Central memory CD8-positive, alpha-beta T cell (primary cell): ENCODE data around the gene C2orf74.
"Not testable (repeated sequence)": the region's sequence is repeated elsewhere in the genome, so short reads cannot be mapped to it uniquely, and the experiment has no call there.

Experiments used
- ATAC-seq: fragments of 150-1000 bp; cut with Tn5 transposase; replicated peaks from 2 replicates; pipeline ENCODE4 v1.10.0; 2022; ENCODE audit warnings: mild to moderate bottlenecking, moderate FRiP score, moderate number of reproducible peaks; ENCODE audit not compliant: poor library complexity, severe bottlenecking; ENCODE audit errors: extremely low read depth
- DNase-seq, 2 donors: peaks; one replicate each; pipeline ENCODE4 v3.0.0; 2021; ENCODE audit warnings: low spot score in 2 of 2
- H3K27ac Mint-ChIP-seq: one replicate; pipeline ENCODE4 v1.8.0; 2022; ENCODE audit warnings: low read depth, mild to moderate bottlenecking, moderate library complexity, mixed read lengths
- H3K27me3 Mint-ChIP-seq: one replicate; pipeline ENCODE4 v1.8.0; 2022; ENCODE audit warnings: mixed read lengths
- H3K36me3 Mint-ChIP-seq: one replicate; pipeline ENCODE4 v1.8.0; 2022; ENCODE audit warnings: mild to moderate bottlenecking, moderate library complexity, mixed read lengths; ENCODE audit not compliant: insufficient read depth
- H3K4me1 Mint-ChIP-seq: one replicate; pipeline ENCODE4 v1.8.0; 2022; ENCODE audit warnings: mixed read lengths
- H3K4me3 Mint-ChIP-seq: one replicate; pipeline ENCODE4 v1.8.0; 2022; ENCODE audit warnings: mild to moderate bottlenecking, moderate library complexity, mixed read lengths
- H3K9me3 Mint-ChIP-seq: one replicate; pipeline ENCODE4 v1.8.0; 2022; ENCODE audit warnings: mixed read lengths

Gene C2orf74

GRCh38 chr2:61148091-61148490, 13.9 kb upstream of the C2orf74 start:
- H3K36me3 Mint-ChIP-seq, H3K9me3 Mint-ChIP-seq, H3K27ac Mint-ChIP-seq, DNase-seq, H3K27me3 Mint-ChIP-seq, H3K4me1 Mint-ChIP-seq, H3K4me3 Mint-ChIP-seq, ATAC-seq: not testable (repeated sequence)

- peaks cover 6% of the 10 kb centered on the region for H3K4me1 Mint-ChIP-seq
- H3K4me3 Mint-ChIP-seq: no peak overlapping the region
- H3K36me3 Mint-ChIP-seq: peaks cover 6% of the 10 kb centered on the region
- no peak for DNase-seq
- no peaks in the 10 kb centered on the region for H3K27me3 Mint-ChIP-seq
- no peaks in the 10 kb centered on the region for H3K9me3 Mint-ChIP-seq
- ATAC-seq: no peak
- H3K27ac Mint-ChIP-seq: no peak overlapping the region
These were observed 12.9 kb upstream of the C2orf74 start for GRCh38 chr2:61149074-61149473.

GRCh38 chr2:61151436-61151835, 10.6 kb upstream of the C2orf74 start:
- Mint-ChIP-seq H3K36me3 (peaks cover 2% of the 10 kb centered on the region), H3K4me1 (no peaks in the 10 kb centered on the region), H3K9me3 (no peaks in the 10 kb centered on the region), H3K27ac (no peak overlapping the region), H3K4me3 (no peak overlapping the region), H3K27me3 (no peaks in the 10 kb centered on the region)
- ATAC-seq (no peak), DNase-seq (no peak)

- no peaks in the 10 kb centered on the region for H3K36me3 Mint-ChIP-seq
- H3K27me3 Mint-ChIP-seq: no peaks in the 10 kb centered on the region
- DNase-seq: no peak
- no peak overlapping the region for H3K4me3 Mint-ChIP-seq
- no peaks in the 10 kb centered on the region for H3K4me1 Mint-ChIP-seq
- no peaks in the 10 kb centered on the region for H3K9me3 Mint-ChIP-seq
- ATAC-seq: no peak
- no peak overlapping the region for H3K27ac Mint-ChIP-seq
These were observed 4.5 kb upstream of the C2orf74 start for GRCh38 chr2:61157371-61158003.

GRCh38 chr2:61158356-61158955, 3.5 kb upstream of the C2orf74 start:
- no peaks in the 10 kb centered on the region for H3K9me3 Mint-ChIP-seq
- H3K4me1 Mint-ChIP-seq: no peaks in the 10 kb centered on the region
- DNase-seq (no peak), ATAC-seq (no peak)
- no peak overlapping the region for H3K27ac Mint-ChIP-seq
- no peak overlapping the region for H3K4me3 Mint-ChIP-seq
- no peaks in the 10 kb centered on the region for H3K27me3 Mint-ChIP-seq
- peaks cover 3% of the 10 kb centered on the region for H3K36me3 Mint-ChIP-seq

- Mint-ChIP-seq H3K27ac (no peak overlapping the region), H3K4me3 (no peak overlapping the region), H3K4me1 (no peaks in the 10 kb centered on the region), H3K27me3 (no peaks in the 10 kb centered on the region), H3K9me3 (no peaks in the 10 kb centered on the region), H3K36me3 (peaks cover 16% of the 10 kb centered on the region)
- ATAC-seq (no peak), DNase-seq (no peak)
These were observed 733 bp downstream of the C2orf74 start for GRCh38 chr2:61162721-61163120.

- not testable (repeated sequence) for H3K27ac Mint-ChIP-seq, H3K4me3 Mint-ChIP-seq, DNase-seq, H3K4me1 Mint-ChIP-seq, H3K9me3 Mint-ChIP-seq, ATAC-seq, H3K27me3 Mint-ChIP-seq
- peaks cover 18% of the 10 kb centered on the region for H3K36me3 Mint-ChIP-seq
These were observed 3.1 kb downstream of the C2orf74 start for GRCh38 chr2:61165082-61165481.

- H3K36me3 Mint-ChIP-seq: peaks cover 18% of the 10 kb centered on the region
- no peaks in the 10 kb centered on the region for H3K9me3 Mint-ChIP-seq
- H3K27me3 Mint-ChIP-seq: no peaks in the 10 kb centered on the region
- DNase-seq: no peak
- H3K4me1 Mint-ChIP-seq: no peaks in the 10 kb centered on the region
- no peak overlapping the region for H3K4me3 Mint-ChIP-seq
- no peak overlapping the region for H3K27ac Mint-ChIP-seq
- ATAC-seq: no peak
These were observed 4.0 kb downstream of the C2orf74 start for GRCh38 chr2:61165946-61166345.

GRCh38 chr2:61167579-61167978, 5.6 kb downstream of the C2orf74 start:
- H3K4me3 Mint-ChIP-seq: no peak overlapping the region
- ATAC-seq (no peak), DNase-seq (no peak)
- no peaks in the 10 kb centered on the region for H3K4me1 Mint-ChIP-seq
- H3K27me3 Mint-ChIP-seq: no peaks in the 10 kb centered on the region
- H3K9me3 Mint-ChIP-seq: no peaks in the 10 kb centered on the region
- H3K36me3 Mint-ChIP-seq: peaks cover 18% of the 10 kb centered on the region
- H3K27ac Mint-ChIP-seq: no peak overlapping the region

- H3K27ac Mint-ChIP-seq: no peak overlapping the region
- no peaks in the 10 kb centered on the region for H3K27me3 Mint-ChIP-seq
- no peak overlapping the region for H3K4me3 Mint-ChIP-seq
- H3K9me3 Mint-ChIP-seq: no peaks in the 10 kb centered on the region
- ATAC-seq (no peak), DNase-seq (no peak)
- H3K36me3 Mint-ChIP-seq: peaks cover 2% of the 10 kb centered on the region
- H3K4me1 Mint-ChIP-seq: peaks cover 8% of the 10 kb centered on the region
These were observed 10.7 kb downstream of the C2orf74 start for GRCh38 chr2:61172671-61173070.

GRCh38 chr2:61173116-61173515, 11.1 kb downstream of the C2orf74 start:
- Mint-ChIP-seq H3K4me3 (no peak overlapping the region), H3K4me1 (peaks cover 12% of the 10 kb centered on the region), H3K27me3 (no peaks in the 10 kb centered on the region), H3K9me3 (no peaks in the 10 kb centered on the region), H3K27ac (no peak overlapping the region), H3K36me3 (peaks cover 4% of the 10 kb centered on the region)
- DNase-seq (no peak), ATAC-seq (no peak)

- no peak for DNase-seq
- H3K27ac Mint-ChIP-seq: no peak overlapping the region
- H3K4me1 Mint-ChIP-seq: peaks cover 32% of the 10 kb centered on the region
These were observed 13.0 kb downstream of the C2orf74 start for GRCh38 chr2:61175036-61175435.

More at GRCh38 chr2:61175036-61175435, 13.0 kb downstream of the C2orf74 start:
- H3K9me3 Mint-ChIP-seq: no peaks in the 10 kb centered on the region
- H3K27me3 Mint-ChIP-seq: no peaks in the 10 kb centered on the region
- ATAC-seq: no peak
- peaks cover 12% of the 10 kb centered on the region for H3K36me3 Mint-ChIP-seq
- peak overlapping the region; percentile 3 for H3K4me3 Mint-ChIP-seq
